HepG2 (cell line): Measurements from ENCODE around the gene CERS1. TPM values are rescaled to one million over a fixed set of nuclear protein-coding genes. Genes with fewer than 3 reads are reported as not detected.
A peak's percentile ranks its signal among the peaks of the same experiment; 100 is the strongest.

Experiments used
- ATAC-seq: fragments of 200-7000 bp; cut with Tn5 transposase; 3 replicates; pipeline ENCODE4 v1.9.1; 2020; ENCODE audit warnings: mild to moderate bottlenecking, moderate library complexity
- BruUV-seq: library from RNA; stranded (reverse); fragments of 400-500 nt; replicated peaks from 2 replicates; lab custom pipeline; 2021; lab: Mats Ljungman, UMichigan
- CTCF ChIA-PET: fragments of 300-600 bp; formaldehyde crosslinking; extraction: SDS; loops from one replicate; lab custom pipeline; 2021; ENCODE audit warnings: low total read pairs, inconsistent platforms, low intra/inter-chr PET ratio; lab: Yijun Ruan, JAX
- POLR2A ChIA-PET: fragments of 350-600 bp; sonication (Branson Sonifier 250); formaldehyde crosslinking; loops from one replicate; lab custom pipeline; 2020; ENCODE audit warnings: antibody characterized with exemption, inconsistent platforms; lab: Yijun Ruan, JAX
- DNase-seq: peaks from one replicate; pipeline ENCODE4 v3.0.0-alpha.2; 2015; ENCODE audit warnings: low spot score
- FAIRE-seq: peaks from 3 replicates; lab custom pipeline; 2011; peaks lifted over from hg19 to GRCh38; lab: Jason Lieb, UNC
- H2AFZ ChIP-seq: one replicate; pipeline ENCODE4 v1.6.1; 2011; ENCODE audit warnings: low read length, inconsistent platforms
- H3K27ac ChIP-seq: fragments of 300-600 bp; 3 replicates; pipeline ENCODE4 v1.8.0; 2011; ENCODE audit warnings: mixed run types, mild to moderate bottlenecking, mixed read lengths, low read length, inconsistent platforms; ENCODE audit not compliant: insufficient read depth; ENCODE audit errors: extremely low read length
- H3K27me3 ChIP-seq, 2 experiments: fragments of 200-600 bp in 1 of 2; 2 replicates in 1 of 2; 3 replicates in 1 of 2; pipeline versions ENCODE4 v1.6.0 to v1.8.0; 2011; ENCODE audit warnings: low read length in 2 of 2, mild to moderate bottlenecking in 2 of 2, moderate library complexity in 2 of 2, inconsistent platforms in 1 of 2; ENCODE audit not compliant: insufficient read depth in 2 of 2, control insufficient read depth in 1 of 2
- H3K36me3 ChIP-seq, 2 experiments: fragments of 200-600 bp in 1 of 2; replicated peaks in 1 of 2; 2 replicates in 1 of 2; 3 replicates in 1 of 2; pipeline versions ENCODE4 v1.5.1 to v1.8.0; 2011; ENCODE audit warnings: low read length in 2 of 2, inconsistent platforms in 1 of 2; ENCODE audit not compliant: insufficient read depth in 2 of 2, control insufficient read depth in 1 of 2
- H3K4me1 ChIP-seq: 2 replicates; pipeline ENCODE4 v1.5.1; 2012; ENCODE audit warnings: low read length, inconsistent platforms; ENCODE audit not compliant: insufficient read depth
- H3K4me2 ChIP-seq: 2 replicates; pipeline ENCODE4 v1.6.0; 2011; ENCODE audit warnings: low read depth, low read length, inconsistent platforms
- H3K4me3 ChIP-seq, 3 experiments: fragments of 200-600 bp in 1 of 3; sonication (generic), shearing (Covaris generic) in 1 of 3; replicated peaks in 1 of 3; 2 replicates each; pipeline ENCODE4 v1.5.1; 2011 to 2016; ENCODE audit warnings: low read length in 3 of 3, inconsistent platforms in 2 of 3, low read depth in 2 of 3, mild to moderate bottlenecking in 2 of 3, control low read depth in 1 of 3, mixed read lengths in 1 of 3; ENCODE audit not compliant: insufficient read depth in 1 of 3
- H3K79me2 ChIP-seq: one replicate; pipeline ENCODE4 v1.6.1; 2011; ENCODE audit warnings: low read length, inconsistent platforms; ENCODE audit not compliant: insufficient read depth
- H3K9ac ChIP-seq: 2 replicates; pipeline ENCODE4 v1.6.0; 2011; ENCODE audit warnings: mild to moderate bottlenecking, low read depth, low read length, inconsistent platforms; ENCODE audit not compliant: insufficient read depth
- H3K9me3 ChIP-seq: 2 replicates; pipeline ENCODE4 v1.5.1; 2012; ENCODE audit warnings: mild to moderate bottlenecking, low read length
- H4K20me1 ChIP-seq: 2 replicates; pipeline ENCODE4 v1.6.0; 2011; ENCODE audit warnings: inconsistent platforms, mild to moderate bottlenecking, low read length, moderate library complexity; ENCODE audit not compliant: insufficient read depth
- ESRRA ChIP-seq: sonication (generic); formaldehyde crosslinking; IDR thresholded peaks from 2 replicates; pipeline ENCODE4 v1.5.1; 2020; ENCODE audit warnings: mild to moderate bottlenecking, low read depth, missing genetic modification reagents
- ONECUT2 ChIP-seq: sonication (generic); formaldehyde crosslinking; IDR thresholded peaks from 2 replicates; pipeline ENCODE4 v1.4.0; 2020; ENCODE audit warnings: missing genetic modification reagents
- RAD21 ChIP-seq: fragments of 450-650 bp; formaldehyde crosslinking; IDR thresholded peaks from 2 replicates; pipeline ENCODE4 v1.5.0; 2020; ENCODE audit warnings: mild to moderate bottlenecking
- SPEN ChIP-seq: sonication (generic); formaldehyde crosslinking; IDR thresholded peaks from 2 replicates; pipeline ENCODE4 v1.5.1; 2020; ENCODE audit warnings: low read depth, mild to moderate bottlenecking, missing genetic modification reagents
- ZNF441 ChIP-seq: sonication (generic); formaldehyde crosslinking; IDR thresholded peaks from 2 replicates; pipeline ENCODE4 v1.7.0; 2021; ENCODE audit warnings: missing genetic modification reagents, borderline replicate concordance
- WGBS: methylation state at CpG from one replicate; pipeline ENCODE4 v1.1.6; 2017; ENCODE audit warnings: low lambda C conversion rate; 5-methylcytosine and 5-hydroxymethylcytosine counted together
- in situ Hi-C: cut with HindIII; loops from 2 replicates; pipeline ENCODE4 v1.10.0; 2017; ENCODE audit warnings: low pct_unique_long_range_greater_than_20kb; ENCODE audit not compliant: extremely low pct_ligation_motif_present
- intact Hi-C: fragments of 100-400 bp; cut with micrococcal nuclease; formaldehyde crosslinking; loops from one replicate; pipeline ENCODE4 v1.10.0; 2022; ENCODE audit not compliant: unreplicated experiment
- polyA plus RNA-seq, 8 experiments: library from polyadenylated mRNA; depleted of rRNA in 3 of 8; stranded (reverse) in 7 of 8; unstranded in 1 of 8; fragments of >200 nt; fragmentation: Illumina TruSeq in 4 of 8; extraction: Trizol in 4 of 8; gene quantifications; 2 replicates each; pipeline versions ENCODE4 v1.2.1 to v1.2.3, GENCODE V29; 2011 to 2016; ENCODE audit warnings: low read depth in 4 of 8, missing spikeins in 1 of 8, mixed read lengths in 1 of 8; ENCODE audit not compliant: insufficient read depth in 1 of 8
- total RNA-seq, 5 experiments: library from RNA; depleted of rRNA; stranded (reverse); fragments of >200 nt; fragmentation: Illumina TruSeq; extraction: Trizol; gene quantifications; 2 replicates each; pipeline ENCODE4 v1.2.3, GENCODE V29; 2016; ENCODE audit warnings: low read depth in 1 of 5
- TF ChIP-seq, protein P1 (sequence below): sonication (generic); formaldehyde crosslinking; IDR thresholded peaks from 2 replicates; pipeline ENCODE4 v1.5.1; 2020; ENCODE audit warnings: mild to moderate bottlenecking, missing genetic modification reagents, moderate library complexity
- TF ChIP-seq, protein P2 (sequence below): sonication (generic); formaldehyde crosslinking; IDR thresholded peaks from 2 replicates; pipeline ENCODE4 v1.8.0; 2022; ENCODE audit warnings: mild to moderate bottlenecking, missing genetic modification reagents
- TF ChIP-seq, protein P3 (sequence below): sonication (generic); formaldehyde crosslinking; IDR thresholded peaks from 2 replicates; pipeline ENCODE4 v1.8.0; 2022; ENCODE audit warnings: missing genetic modification reagents, mild to moderate bottlenecking, borderline replicate concordance
- TF ChIP-seq, protein P4 (sequence below): sonication (generic); formaldehyde crosslinking; IDR thresholded peaks from 2 replicates; pipeline ENCODE4 v1.5.0; 2020; ENCODE audit warnings: mild to moderate bottlenecking, missing genetic modification reagents, borderline replicate concordance
- TF ChIP-seq, protein P5 (sequence below): sonication (generic); formaldehyde crosslinking; conservative IDR thresholded peaks from 2 replicates; pipeline ENCODE4 v1.4.0; 2020; ENCODE audit warnings: missing genetic modification reagents

Gene CERS1
- total and polyA plus RNA-seq, 2 of the 13 experiments (the other 11 are each of a cell fraction or from before 2014, with no cell fraction given): 4.6 to 9.8 TPM

DNA sequence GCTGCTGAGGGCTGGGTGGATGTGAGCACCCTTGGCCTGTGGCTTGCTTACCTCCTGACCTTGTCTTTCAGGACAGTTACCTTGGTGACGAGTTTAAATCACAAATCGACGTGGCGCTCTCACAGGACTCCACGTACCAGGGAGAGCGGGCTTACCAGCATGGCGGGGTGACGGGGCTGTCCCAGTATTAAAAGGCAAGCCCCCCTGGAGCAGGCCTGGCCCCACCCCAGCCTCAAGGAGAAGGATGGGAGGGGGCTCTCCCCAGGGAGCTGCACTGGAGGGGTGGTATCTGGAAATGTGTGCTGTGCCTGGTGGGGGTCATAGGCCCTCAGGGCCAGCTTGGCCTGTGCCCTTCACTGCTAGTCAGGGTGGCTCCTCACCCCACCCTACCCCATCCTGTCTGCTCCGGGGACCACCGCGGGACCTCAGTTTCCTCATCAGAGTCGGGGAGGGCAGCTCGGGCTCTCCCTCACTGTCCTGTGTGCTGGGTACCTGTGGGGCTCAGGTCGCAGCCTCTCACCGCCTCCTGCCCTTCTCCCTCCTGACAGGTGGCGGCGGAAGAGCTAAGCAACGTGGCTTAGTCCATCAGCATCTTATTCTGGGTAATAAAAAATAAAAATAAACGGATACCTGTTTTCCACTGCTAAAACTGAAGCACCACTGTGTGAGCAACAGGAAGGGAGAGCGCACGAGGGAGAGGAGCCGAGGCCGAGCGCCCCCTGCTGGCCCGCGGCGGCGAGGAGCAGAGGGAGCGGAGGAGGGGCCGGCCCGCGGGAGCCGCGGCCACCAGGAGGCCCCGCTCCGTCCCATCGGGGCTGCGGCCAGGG, 29.8 kb downstream of the CERS1 start:
- CTCF ChIA-PET: interaction anchor here (1.7 kb wide), 1 partner anchor 121 kb away, joined by 6 read pairs; no protein-coding TSS in a partner anchor
- WGBS: 53% methylated on average over 21 of the region's 38 CpGs
- TF ChIP-seq, protein P1, sequence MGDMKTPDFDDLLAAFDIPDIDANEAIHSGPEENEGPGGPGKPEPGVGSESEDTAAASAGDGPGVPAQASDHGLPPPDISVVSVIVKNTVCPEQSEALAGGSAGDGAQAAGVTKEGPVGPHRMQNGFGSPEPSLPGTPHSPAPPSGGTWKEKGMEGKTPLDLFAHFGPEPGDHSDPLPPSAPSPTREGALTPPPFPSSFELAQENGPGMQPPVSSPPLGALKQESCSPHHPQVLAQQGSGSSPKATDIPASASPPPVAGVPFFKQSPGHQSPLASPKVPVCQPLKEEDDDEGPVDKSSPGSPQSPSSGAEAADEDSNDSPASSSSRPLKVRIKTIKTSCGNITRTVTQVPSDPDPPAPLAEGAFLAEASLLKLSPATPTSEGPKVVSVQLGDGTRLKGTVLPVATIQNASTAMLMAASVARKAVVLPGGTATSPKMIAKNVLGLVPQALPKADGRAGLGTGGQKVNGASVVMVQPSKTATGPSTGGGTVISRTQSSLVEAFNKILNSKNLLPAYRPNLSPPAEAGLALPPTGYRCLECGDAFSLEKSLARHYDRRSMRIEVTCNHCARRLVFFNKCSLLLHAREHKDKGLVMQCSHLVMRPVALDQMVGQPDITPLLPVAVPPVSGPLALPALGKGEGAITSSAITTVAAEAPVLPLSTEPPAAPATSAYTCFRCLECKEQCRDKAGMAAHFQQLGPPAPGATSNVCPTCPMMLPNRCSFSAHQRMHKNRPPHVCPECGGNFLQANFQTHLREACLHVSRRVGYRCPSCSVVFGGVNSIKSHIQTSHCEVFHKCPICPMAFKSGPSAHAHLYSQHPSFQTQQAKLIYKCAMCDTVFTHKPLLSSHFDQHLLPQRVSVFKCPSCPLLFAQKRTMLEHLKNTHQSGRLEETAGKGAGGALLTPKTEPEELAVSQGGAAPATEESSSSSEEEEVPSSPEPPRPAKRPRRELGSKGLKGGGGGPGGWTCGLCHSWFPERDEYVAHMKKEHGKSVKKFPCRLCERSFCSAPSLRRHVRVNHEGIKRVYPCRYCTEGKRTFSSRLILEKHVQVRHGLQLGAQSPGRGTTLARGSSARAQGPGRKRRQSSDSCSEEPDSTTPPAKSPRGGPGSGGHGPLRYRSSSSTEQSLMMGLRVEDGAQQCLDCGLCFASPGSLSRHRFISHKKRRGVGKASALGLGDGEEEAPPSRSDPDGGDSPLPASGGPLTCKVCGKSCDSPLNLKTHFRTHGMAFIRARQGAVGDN (CRISPR knock-in tag): peak; percentile 68
- TF ChIP-seq, protein P2, sequence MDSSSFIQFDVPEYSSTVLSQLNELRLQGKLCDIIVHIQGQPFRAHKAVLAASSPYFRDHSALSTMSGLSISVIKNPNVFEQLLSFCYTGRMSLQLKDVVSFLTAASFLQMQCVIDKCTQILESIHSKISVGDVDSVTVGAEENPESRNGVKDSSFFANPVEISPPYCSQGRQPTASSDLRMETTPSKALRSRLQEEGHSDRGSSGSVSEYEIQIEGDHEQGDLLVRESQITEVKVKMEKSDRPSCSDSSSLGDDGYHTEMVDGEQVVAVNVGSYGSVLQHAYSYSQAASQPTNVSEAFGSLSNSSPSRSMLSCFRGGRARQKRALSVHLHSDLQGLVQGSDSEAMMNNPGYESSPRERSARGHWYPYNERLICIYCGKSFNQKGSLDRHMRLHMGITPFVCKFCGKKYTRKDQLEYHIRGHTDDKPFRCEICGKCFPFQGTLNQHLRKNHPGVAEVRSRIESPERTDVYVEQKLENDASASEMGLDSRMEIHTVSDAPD: no peak
- TF ChIP-seq SPEN (CRISPR knock-in tag): 0 out of 2 replicates have a peak, but pooled peaks have one; percentile 20
- TF ChIP-seq, protein P3, sequence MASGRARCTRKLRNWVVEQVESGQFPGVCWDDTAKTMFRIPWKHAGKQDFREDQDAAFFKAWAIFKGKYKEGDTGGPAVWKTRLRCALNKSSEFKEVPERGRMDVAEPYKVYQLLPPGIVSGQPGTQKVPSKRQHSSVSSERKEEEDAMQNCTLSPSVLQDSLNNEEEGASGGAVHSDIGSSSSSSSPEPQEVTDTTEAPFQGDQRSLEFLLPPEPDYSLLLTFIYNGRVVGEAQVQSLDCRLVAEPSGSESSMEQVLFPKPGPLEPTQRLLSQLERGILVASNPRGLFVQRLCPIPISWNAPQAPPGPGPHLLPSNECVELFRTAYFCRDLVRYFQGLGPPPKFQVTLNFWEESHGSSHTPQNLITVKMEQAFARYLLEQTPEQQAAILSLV (CRISPR knock-in tag): 0 out of 2 replicates have a peak, but pooled peaks have one; percentile 35
- TF ChIP-seq, protein P4, sequence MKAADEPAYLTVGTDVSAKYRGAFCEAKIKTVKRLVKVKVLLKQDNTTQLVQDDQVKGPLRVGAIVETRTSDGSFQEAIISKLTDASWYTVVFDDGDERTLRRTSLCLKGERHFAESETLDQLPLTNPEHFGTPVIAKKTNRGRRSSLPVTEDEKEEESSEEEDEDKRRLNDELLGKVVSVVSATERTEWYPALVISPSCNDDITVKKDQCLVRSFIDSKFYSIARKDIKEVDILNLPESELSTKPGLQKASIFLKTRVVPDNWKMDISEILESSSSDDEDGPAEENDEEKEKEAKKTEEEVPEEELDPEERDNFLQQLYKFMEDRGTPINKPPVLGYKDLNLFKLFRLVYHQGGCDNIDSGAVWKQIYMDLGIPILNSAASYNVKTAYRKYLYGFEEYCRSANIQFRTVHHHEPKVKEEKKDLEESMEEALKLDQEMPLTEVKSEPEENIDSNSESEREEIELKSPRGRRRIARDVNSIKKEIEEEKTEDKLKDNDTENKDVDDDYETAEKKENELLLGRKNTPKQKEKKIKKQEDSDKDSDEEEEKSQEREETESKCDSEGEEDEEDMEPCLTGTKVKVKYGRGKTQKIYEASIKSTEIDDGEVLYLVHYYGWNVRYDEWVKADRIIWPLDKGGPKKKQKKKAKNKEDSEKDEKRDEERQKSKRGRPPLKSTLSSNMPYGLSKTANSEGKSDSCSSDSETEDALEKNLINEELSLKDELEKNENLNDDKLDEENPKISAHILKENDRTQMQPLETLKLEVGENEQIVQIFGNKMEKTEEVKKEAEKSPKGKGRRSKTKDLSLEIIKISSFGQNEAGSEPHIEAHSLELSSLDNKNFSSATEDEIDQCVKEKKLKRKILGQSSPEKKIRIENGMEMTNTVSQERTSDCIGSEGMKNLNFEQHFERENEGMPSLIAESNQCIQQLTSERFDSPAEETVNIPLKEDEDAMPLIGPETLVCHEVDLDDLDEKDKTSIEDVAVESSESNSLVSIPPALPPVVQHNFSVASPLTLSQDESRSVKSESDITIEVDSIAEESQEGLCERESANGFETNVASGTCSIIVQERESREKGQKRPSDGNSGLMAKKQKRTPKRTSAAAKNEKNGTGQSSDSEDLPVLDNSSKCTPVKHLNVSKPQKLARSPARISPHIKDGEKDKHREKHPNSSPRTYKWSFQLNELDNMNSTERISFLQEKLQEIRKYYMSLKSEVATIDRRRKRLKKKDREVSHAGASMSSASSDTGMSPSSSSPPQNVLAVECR (CRISPR knock-in tag): peak; percentile 12; the same call in 1 of the 2 replicates
- peak; percentile 78 for TF ChIP-seq RAD21 (CRISPR knock-in tag)
- TF ChIP-seq, protein P5, sequence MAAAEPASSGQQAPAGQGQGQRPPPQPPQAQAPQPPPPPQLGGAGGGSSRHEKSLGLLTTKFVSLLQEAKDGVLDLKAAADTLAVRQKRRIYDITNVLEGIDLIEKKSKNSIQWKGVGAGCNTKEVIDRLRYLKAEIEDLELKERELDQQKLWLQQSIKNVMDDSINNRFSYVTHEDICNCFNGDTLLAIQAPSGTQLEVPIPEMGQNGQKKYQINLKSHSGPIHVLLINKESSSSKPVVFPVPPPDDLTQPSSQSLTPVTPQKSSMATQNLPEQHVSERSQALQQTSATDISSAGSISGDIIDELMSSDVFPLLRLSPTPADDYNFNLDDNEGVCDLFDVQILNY: no peak
- no peak for TF ChIP-seq ESRRA (CRISPR knock-in tag)
- TF ChIP-seq ONECUT2 (CRISPR knock-in tag): no peak
- TF ChIP-seq ZNF441 (CRISPR knock-in tag): no peak

More for the DNA sequence above, 29.8 kb downstream of the CERS1 start:
- no TSS peak for BruUV-seq
- Histone ChIP-seq H3K36me3 (peaks cover 38 to 63% of the 10 kb centered on the region in 2 experiments; a peak in 4 of 5 replicates), H3K9ac (no peak overlapping the region), H2AFZ (no peak overlapping the region), H3K27me3 (no peaks in the 10 kb centered on the region), H3K4me3 (no peak overlapping the region), H3K4me1 (peaks cover 7% of the 10 kb centered on the region), H3K9me3 (no peaks in the 10 kb centered on the region), H4K20me1 (no peaks in the 10 kb centered on the region), H3K4me2 (no peak overlapping the region), H3K27ac (no peak overlapping the region), H3K79me2 (no peaks in the 10 kb centered on the region)
- in situ Hi-C loops (no loop called here), intact Hi-C loops (no loop called here)
- ATAC-seq: peak; percentile 85
- DNase-seq: peak; percentile 35
- POLR2A ChIA-PET: no interaction called here
- FAIRE-seq: no peak
